ENCODE results near the gene SPSB3.

SPSB3 gene

GRCh38 chr16:1782408-1783264, at the start of gene SPSB3, which contains the start of gene NUBP2:
SPSB3 (minus strand) TSS chr16:1782571; CDS start chr16:1781483, 1,088 bp downstream.
NUBP2 (plus strand) TSS chr16:1782960; CDS start chr16:1783021, 61 bp downstream.
- peak; percentile 99 for DNase-seq (ENCODE audit: low read depth)
- H3K4me3 ChIP-seq (ENCODE audit: low read depth, low read length), result peak within 1 kb of the TSS; percentile 97
- no peak for TF ChIP-seq CTCF (IDR thresholded peaks at IDR 0.05; ENCODE audit: low read depth, low read length, missing control alignments)

GRCh38 chr16:1831186-1832075, 49.1 kb upstream of the SPSB3 start:
- DNase-seq (ENCODE audit: low read depth), result no peak

GRCh38 chr16:1830213-1830612, 47.8 kb upstream of the SPSB3 start:
- no peak overlapping the region for H3K4me3 ChIP-seq (ENCODE audit: low read depth, low read length)
- DNase-seq (ENCODE audit: low read depth), result no peak
- TF ChIP-seq CTCF (IDR thresholded peaks at IDR 0.05; ENCODE audit: low read depth, low read length, missing control alignments), result no peak

More at GRCh38 chr16:1831186-1832075, 49.1 kb upstream of the SPSB3 start:
- no peak overlapping the region for H3K4me3 ChIP-seq (ENCODE audit: low read depth, low read length)
- TF ChIP-seq CTCF (IDR thresholded peaks at IDR 0.05; ENCODE audit: low read depth, low read length, missing control alignments), result no peak

- no peak for TF ChIP-seq CTCF (IDR thresholded peaks at IDR 0.05; ENCODE audit: low read depth, low read length, missing control alignments)
- H3K4me3 ChIP-seq (ENCODE audit: low read depth, low read length), result no peak overlapping the region
- DNase-seq (ENCODE audit: low read depth), result no peak
Observed at GRCh38 chr16:1828645-1829410, 46.5 kb upstream of the SPSB3 start.

- peak; percentile 78 for DNase-seq (ENCODE audit: low read depth)
- TF ChIP-seq CTCF (IDR thresholded peaks at IDR 0.05; ENCODE audit: low read depth, low read length, missing control alignments), result no peak
- H3K4me3 ChIP-seq (ENCODE audit: low read depth, low read length), result peak within 1 kb of the TSS; percentile 95
Observed at GRCh38 chr16:1826691-1827573, 44.6 kb upstream of the SPSB3 start, which contains the start of the genes FAHD1 and HAGH. FAHD1 (plus strand) TSS chr16:1827206; CDS start chr16:1827239, 33 bp downstream. HAGH (minus strand) TSS chr16:1826825; CDS start chr16:1826787, 38 bp downstream.
